NCI-H1930 (cell line): Measurements from ENCODE around the gene PEX11A.

Experiments used
- DNase-seq, 2 experiments: peaks; one replicate each; lab custom pipeline; 2025; lab: John Stamatoyannopoulos, UW

Gene PEX11A

DNA sequence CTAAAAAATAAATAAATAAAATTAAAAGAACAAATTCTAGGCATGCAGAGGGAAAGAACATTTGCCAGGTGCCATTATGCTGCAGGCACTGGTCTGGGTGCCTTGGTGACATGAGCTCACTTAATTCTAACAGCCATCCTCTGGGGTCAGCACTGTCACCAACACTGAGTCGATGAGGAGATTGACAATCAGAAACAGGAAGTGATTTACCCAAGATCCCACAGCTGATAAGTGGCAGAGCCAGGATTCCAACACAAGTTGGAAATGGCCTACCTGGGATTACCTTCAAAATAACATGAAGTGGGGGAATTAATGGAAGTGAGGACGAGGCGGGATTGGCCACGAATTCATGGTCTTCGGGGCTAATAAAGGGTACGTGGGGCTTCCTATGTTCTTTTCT, 14.9 kb downstream of the PEX11A start:
- DNase-seq: no peak

DNA sequence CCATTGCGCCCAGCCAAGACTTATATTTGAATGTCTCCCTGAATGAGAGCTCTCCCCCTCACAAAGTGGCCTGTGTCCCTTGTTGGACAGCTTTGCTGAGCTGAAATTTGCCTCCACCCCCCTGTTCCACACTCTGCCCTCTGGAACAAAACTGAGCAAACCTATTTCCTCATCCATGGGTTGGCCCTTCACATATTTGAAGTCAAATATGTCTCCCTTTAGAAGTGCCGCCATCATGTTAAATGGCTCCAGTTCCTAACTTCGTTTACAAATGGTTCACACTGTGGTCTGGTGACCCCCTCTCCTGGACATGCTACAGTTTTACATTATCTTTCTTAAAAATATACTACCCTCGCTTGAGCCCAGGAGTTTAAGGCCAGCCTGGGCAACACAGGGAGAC, 16.0 kb downstream of the PEX11A start:
- no peak for DNase-seq

DNA sequence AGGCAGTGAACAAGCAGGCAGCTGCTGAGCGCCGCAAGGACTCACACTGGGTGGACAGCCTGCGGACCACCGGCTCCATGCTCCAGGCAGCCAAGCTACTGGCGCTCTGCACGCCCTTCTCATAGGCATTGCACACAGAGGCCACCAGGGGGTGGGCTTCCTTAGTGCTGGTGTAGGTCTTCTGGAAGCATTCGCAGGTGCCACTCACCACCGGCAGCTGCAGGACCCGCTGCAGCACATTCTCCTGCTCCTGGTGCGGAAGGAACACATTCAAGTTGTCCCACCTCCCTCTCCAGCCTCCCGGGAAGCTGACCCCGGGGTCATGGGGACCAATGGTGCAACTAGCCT, 17.4 kb downstream of the PEX11A start:
- peak in 1 of 2 experiments; percentile 38 for DNase-seq

- no peak for DNase-seq
Observed at GRCh38 chr15:89672221-89673164, 18.1 kb downstream of the PEX11A start.

DNA sequence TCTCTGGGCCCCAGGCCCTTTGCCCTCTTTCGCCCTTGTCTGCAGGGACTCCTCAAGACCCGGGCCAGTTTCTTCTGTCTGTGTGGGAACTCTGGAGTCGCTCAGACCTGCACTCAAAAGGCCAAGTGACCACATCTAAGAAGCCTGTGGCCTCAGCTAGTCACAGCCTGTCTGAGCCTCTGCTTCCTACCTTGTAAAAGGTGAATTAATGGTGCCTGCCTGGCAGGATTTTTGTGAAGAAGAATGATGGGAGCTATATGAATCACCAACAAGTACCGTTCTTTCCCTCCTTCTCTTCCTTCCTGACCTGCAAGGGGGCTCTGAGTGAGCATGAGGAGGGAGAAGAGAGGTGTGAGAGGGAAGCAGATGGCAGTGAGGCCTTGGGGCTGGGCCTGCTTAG, 18.9 kb downstream of the PEX11A start:
- no peak for DNase-seq

GRCh38 chr15:89670971-89671560, 19.5 kb downstream of the PEX11A start:
- DNase-seq: no peak

- DNase-seq: no peak
Observed at GRCh38 chr15:89669941-89670340, 20.6 kb downstream of the PEX11A start.

DNA sequence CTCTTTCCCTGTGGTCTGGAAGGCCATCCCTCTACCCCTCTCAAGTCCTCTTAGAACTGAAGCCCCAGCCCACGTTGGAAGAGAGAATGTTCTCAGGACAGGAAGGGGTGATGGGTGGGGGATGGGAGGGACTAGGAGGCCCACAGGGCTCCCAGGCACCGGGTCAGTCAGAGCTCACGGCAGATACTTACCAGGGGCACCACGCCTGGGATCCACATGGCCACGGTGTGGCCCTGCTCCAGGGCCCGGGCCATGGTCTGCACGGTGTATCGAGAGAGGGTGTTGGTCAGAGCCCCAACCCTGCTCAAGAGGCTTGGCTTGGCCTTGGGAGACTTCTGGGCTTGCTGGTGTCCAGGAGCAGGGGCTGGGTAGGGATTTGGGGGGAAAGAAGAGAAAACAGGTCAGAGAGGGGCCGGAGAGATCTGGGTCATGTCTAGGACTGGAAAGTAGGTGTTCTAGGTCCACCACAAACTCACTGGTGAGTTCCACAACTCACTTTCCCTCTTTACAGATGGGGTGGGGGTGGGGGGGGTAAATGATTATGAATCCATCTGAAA, 21.2 kb downstream of the PEX11A start:
- no peak for DNase-seq

DNA sequence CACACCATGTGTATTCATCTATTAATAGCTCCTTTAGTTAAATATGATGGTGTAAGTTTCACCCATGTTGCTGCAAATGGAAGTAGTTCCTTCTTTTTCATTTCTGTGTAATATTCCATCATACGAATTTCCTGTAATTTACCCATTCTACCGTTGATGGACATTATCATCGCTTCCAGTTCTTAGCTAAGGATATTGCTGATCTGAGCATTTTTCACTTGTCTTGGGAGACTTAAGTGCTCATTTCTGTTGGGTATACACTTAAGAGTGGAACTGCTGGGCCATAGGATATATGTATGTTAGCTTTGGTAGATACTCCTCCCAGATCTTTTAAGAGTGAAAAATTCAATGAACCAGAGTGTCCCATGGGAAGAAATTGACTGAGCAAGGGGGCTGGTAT, 22.4 kb downstream of the PEX11A start:
- DNase-seq: no peak

DNA sequence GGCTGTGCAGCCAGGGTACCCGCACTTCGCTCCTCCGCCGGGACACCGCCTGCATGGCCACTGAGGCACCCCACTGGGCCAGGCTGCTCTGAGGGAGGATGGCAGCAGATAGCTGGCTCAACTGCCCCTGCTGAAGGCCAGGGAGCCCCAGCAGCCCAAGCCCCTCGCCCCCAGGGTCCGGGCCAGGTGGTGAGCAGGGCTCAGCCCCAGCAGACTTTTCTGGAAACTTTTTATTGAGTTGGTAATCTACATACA, 22.9 kb downstream of the PEX11A start:
- no peak for DNase-seq

GRCh38 chr15:89666858-89667705, 23.5 kb downstream of the PEX11A start:
- no peak for DNase-seq

- DNase-seq: no peak
Observed at GRCh38 chr15:89666184-89666857, 24.2 kb downstream of the PEX11A start.

GRCh38 chr15:89665449-89666181, 24.9 kb downstream of the PEX11A start:
- DNase-seq: no peak

- DNase-seq: no peak
Observed at GRCh38 chr15:89664441-89665350, 25.9 kb downstream of the PEX11A start.

- DNase-seq: no peak
Observed at GRCh38 chr15:89662893-89663626, 27.5 kb downstream of the PEX11A start.

DNA sequence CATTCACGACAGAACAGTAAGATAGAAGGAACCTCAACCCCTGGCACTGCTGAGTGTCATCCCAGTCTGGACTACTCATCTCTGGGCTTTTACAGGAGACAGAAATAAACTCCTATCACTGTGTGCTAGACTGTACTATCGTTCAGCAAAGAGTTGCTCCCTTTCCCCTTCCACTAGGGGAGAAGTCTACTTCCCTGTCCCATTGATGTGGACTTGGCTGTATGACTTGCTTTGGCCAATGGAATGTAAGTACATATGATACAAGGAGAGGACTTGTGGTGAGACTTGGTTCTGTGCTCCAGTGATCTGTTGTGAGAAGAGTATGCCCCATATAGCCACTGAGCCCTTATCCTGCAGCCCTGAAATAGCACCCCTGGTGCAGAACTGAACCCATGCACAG, 30.0 kb downstream of the PEX11A start:
- no peak for DNase-seq

DNA sequence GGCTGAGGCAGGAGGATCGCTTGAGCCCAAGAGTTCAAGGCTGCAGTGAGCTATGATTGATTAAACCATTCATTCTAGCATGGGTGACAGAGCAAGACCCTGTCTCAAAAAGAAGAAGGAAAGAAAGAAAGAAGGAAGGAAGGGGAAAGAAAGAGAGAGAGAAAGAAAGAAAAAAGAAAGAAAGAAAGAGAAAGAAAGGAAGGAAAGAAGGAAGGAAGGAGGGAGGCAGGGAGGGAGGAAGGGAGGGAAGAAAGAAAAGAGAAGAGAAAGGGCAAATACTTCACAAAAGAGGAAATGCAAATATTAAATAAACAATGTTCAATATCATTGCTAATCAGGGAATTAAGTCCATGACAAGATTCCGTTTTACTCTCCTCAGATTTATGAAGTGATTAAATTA, 31.3 kb downstream of the PEX11A start:
- no peak for DNase-seq

DNA sequence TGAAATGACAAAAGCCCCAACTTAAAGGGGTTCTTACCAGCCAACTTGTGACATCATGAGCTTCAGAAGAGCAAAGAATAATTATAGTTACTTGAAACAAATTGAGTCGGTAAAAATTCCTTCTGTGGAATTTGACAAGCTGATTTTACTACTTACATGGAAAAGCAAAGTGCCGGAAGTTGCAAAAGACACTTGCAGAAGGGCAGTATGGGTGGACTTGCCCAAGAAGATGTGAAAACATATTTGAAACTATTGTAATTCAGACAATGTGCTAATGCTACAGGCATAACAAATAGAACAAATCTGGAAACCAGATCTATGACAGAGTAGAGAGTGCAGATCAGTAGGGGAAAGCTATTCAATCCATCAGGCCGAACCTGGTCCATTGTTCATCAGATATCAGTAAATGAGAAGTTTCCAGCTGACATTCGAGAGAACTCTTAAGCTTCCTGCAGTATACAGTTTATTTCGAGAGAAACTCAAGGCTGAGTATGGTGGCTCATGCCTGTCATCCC, 32.8 kb downstream of the PEX11A start:
- no peak for DNase-seq

GRCh38 chr15:89656116-89656815, 34.3 kb downstream of the PEX11A start:
- DNase-seq: no peak
